GM10266 (cell line): ENCODE data around the gene SLC25A53.
A peak's percentile ranks its signal among the peaks of the same experiment; 100 is the strongest.

Experiments used
- DNase-seq: peaks from one replicate; pipeline ENCODE4 v3.0.0; 2012; ENCODE audit errors: extremely low spot score
- CTCF ChIP-seq: IDR thresholded peaks from 2 replicates; pipeline ENCODE4 v1.5.1; 2012; ENCODE audit warnings: mild to moderate bottlenecking, low read depth; ENCODE audit not compliant: control insufficient read depth, insufficient read depth; ENCODE audit errors: missing control alignments

The SLC25A53 gene

GRCh38 chrX:104130808-104131207 is 26.0 kb downstream of the SLC25A53 start:
- no peak for TF ChIP-seq CTCF
- no peak for DNase-seq

GRCh38 chrX:104126856-104127255 is 30.0 kb downstream of the SLC25A53 start:
- TF ChIP-seq CTCF, result no peak
- no peak for DNase-seq

GRCh38 chrX:104122829-104123228 is 34.0 kb downstream of the SLC25A53 start:
- no peak for DNase-seq
- TF ChIP-seq CTCF, result no peak

GRCh38 chrX:104118765-104119164 is 38.0 kb downstream of the SLC25A53 start:
- TF ChIP-seq CTCF, result no peak
- no peak for DNase-seq

- no peak for DNase-seq
- no peak for TF ChIP-seq CTCF
Measured at GRCh38 chrX:104117759-104118158, 39.0 kb downstream of the SLC25A53 start.

- DNase-seq, result peak; percentile 25
Measured at GRCh38 chrX:104113222-104113965, 43.4 kb downstream of the SLC25A53 start.

More at GRCh38 chrX:104113222-104113965, 43.4 kb downstream of the SLC25A53 start:
- TF ChIP-seq CTCF, result peak; percentile 56
